DOHH2 (cell line): ENCODE results near the gene DUSP16.

Experiments used
- H3F3A ChIP-seq: fragments of 200-600 bp; sonication (generic), shearing (Covaris generic); 2 replicates; pipeline ENCODE4 v1.6.0; 2016; ENCODE audit warnings: antibody characterized with exemption, mild to moderate bottlenecking; ENCODE audit not compliant: control insufficient read depth, insufficient read depth
- H3K27ac ChIP-seq: fragments of 200-600 bp; sonication (generic); 2 replicates; pipeline ENCODE4 v1.5.1; 2014; ENCODE audit warnings: low read depth, mild to moderate bottlenecking, low read length, moderate library complexity
- H3K27me3 ChIP-seq: fragments of 200-600 bp; sonication (generic); 2 replicates; pipeline ENCODE4 v1.6.1; 2014; ENCODE audit warnings: mild to moderate bottlenecking, low read length, mixed read lengths; ENCODE audit not compliant: control insufficient read depth
- H3K36me3 ChIP-seq: fragments of 200-600 bp; sonication (generic); 2 replicates; pipeline ENCODE4 v1.6.1; 2014; ENCODE audit warnings: mild to moderate bottlenecking, low read length, moderate library complexity, mixed read lengths; ENCODE audit not compliant: control insufficient read depth
- H3K4me1 ChIP-seq: fragments of 200-600 bp; sonication (generic); 2 replicates; pipeline ENCODE4 v1.6.1; 2014; ENCODE audit warnings: mild to moderate bottlenecking, low read length, mixed read lengths; ENCODE audit not compliant: control insufficient read depth
- H3K4me2 ChIP-seq: fragments of 200-600 bp; sonication (generic); 2 replicates; pipeline ENCODE4 v1.6.0; 2014; ENCODE audit warnings: mild to moderate bottlenecking, low read length, moderate library complexity
- H3K4me3 ChIP-seq: fragments of 200-600 bp; sonication (generic); 2 replicates; pipeline ENCODE4 v1.5.1; 2014; ENCODE audit warnings: mild to moderate bottlenecking, low read length, mixed read lengths
- H3K79me2 ChIP-seq: fragments of 200-600 bp; sonication (generic); 2 replicates; pipeline ENCODE4 v1.6.1; 2014; ENCODE audit warnings: mild to moderate bottlenecking, low read length, mixed read lengths; ENCODE audit not compliant: control insufficient read depth
- H3K9me2 ChIP-seq: fragments of 200-600 bp; sonication (generic); replicated peaks from 2 replicates; pipeline ENCODE4 v1.6.1; 2014; ENCODE audit warnings: mild to moderate bottlenecking, low read length, mixed read lengths; ENCODE audit not compliant: control insufficient read depth
- H3K9me3 ChIP-seq: fragments of 200-600 bp; sonication (generic); 2 replicates; pipeline ENCODE4 v1.6.1; 2014; ENCODE audit warnings: antibody characterized with exemption, low read length, mixed read lengths; ENCODE audit not compliant: control insufficient read depth, insufficient read depth
- H4K20me1 ChIP-seq: fragments of 200-600 bp; sonication (generic); 2 replicates; pipeline ENCODE4 v1.6.0; 2014; ENCODE audit warnings: low read depth, mild to moderate bottlenecking, antibody characterized with exemption, low read length, moderate library complexity; ENCODE audit not compliant: control insufficient read depth, insufficient read depth
- CTCF ChIP-seq: fragments of 200-600 bp; sonication (generic); IDR thresholded peaks from one replicate; pipeline ENCODE4 v1.5.1; 2014; ENCODE audit warnings: antibody characterized with exemption, mild to moderate bottlenecking, low read depth, low read length; ENCODE audit not compliant: poor library complexity, severe bottlenecking
- EZH2phosphoT487 ChIP-seq: fragments of 200-600 bp; sonication (generic); IDR thresholded peaks from 2 replicates; pipeline ENCODE4 v1.6.1; 2017; ENCODE audit warnings: borderline replicate concordance, mild to moderate bottlenecking, antibody characterized with exemption, low read length, moderate library complexity, mixed read lengths

The DUSP16 gene

GRCh38 chr12:12447236-12447635 is 115.4 kb downstream of the DUSP16 start:
- Histone ChIP-seq H3K9me3 (no peaks in the 10 kb centered on the region), H4K20me1 (no peaks in the 10 kb centered on the region), H3K79me2 (no peaks in the 10 kb centered on the region), H3F3A (no peaks in the 10 kb centered on the region), H3K27ac (no peak overlapping the region), H3K4me1 (no peaks in the 10 kb centered on the region), H3K4me3 (no peak overlapping the region), H3K36me3 (no peaks in the 10 kb centered on the region), H3K9me2 (no peaks in the 10 kb centered on the region), H3K4me2 (no peak overlapping the region), H3K27me3 (no peaks in the 10 kb centered on the region)
- TF ChIP-seq EZH2phosphoT487 (no peak), CTCF (no peak)

GRCh38 chr12:12446786-12447185 is 115.9 kb downstream of the DUSP16 start:
- Histone ChIP-seq H3F3A (no peaks in the 10 kb centered on the region), H3K9me2 (no peaks in the 10 kb centered on the region), H3K36me3 (no peaks in the 10 kb centered on the region), H3K27ac (no peak overlapping the region), H3K9me3 (no peaks in the 10 kb centered on the region), H3K4me1 (no peaks in the 10 kb centered on the region), H3K27me3 (no peaks in the 10 kb centered on the region), H3K79me2 (no peaks in the 10 kb centered on the region), H3K4me3 (no peak overlapping the region), H4K20me1 (no peaks in the 10 kb centered on the region), H3K4me2 (no peak overlapping the region)
- TF ChIP-seq CTCF: no peak
- no peak for TF ChIP-seq EZH2phosphoT487

GRCh38 chr12:12445882-12446181 is 116.8 kb downstream of the DUSP16 start:
- no peak overlapping the region for H3K27ac ChIP-seq
- no peaks in the 10 kb centered on the region for H3K4me1 ChIP-seq

More at GRCh38 chr12:12445882-12446181, 116.8 kb downstream of the DUSP16 start:
- H3K36me3 ChIP-seq: no peaks in the 10 kb centered on the region
- no peaks in the 10 kb centered on the region for H3F3A ChIP-seq
- H3K79me2 ChIP-seq: no peaks in the 10 kb centered on the region
- no peaks in the 10 kb centered on the region for H3K9me2 ChIP-seq
- no peak overlapping the region for H3K4me3 ChIP-seq
- no peak overlapping the region for H3K4me2 ChIP-seq
- TF ChIP-seq EZH2phosphoT487 (no peak), CTCF (no peak)
- H4K20me1 ChIP-seq: no peaks in the 10 kb centered on the region
- H3K9me3 ChIP-seq: no peaks in the 10 kb centered on the region
- no peaks in the 10 kb centered on the region for H3K27me3 ChIP-seq
